Fibroblast of peridontal ligament (primary cell): ENCODE measurements around the gene RABGAP1L.
A peak's percentile ranks its signal among the peaks of the same experiment; 100 is the strongest.

Source experiments
- DNase-seq: peaks from one replicate; pipeline ENCODE4 v3.0.0-alpha.2; 2010; ENCODE audit errors: extremely low read depth

The RABGAP1L gene

GRCh38 chr1:174746024-174746808, 586.9 kb downstream of the RABGAP1L start:
- DNase-seq, result no peak

GRCh38 chr1:174747613-174748012, 588.3 kb downstream of the RABGAP1L start:
- DNase-seq, result no peak

GRCh38 chr1:174748586-174748985, 589.3 kb downstream of the RABGAP1L start:
- DNase-seq, result no peak

- no peak for DNase-seq
Measured at GRCh38 chr1:174753131-174753530, 593.8 kb downstream of the RABGAP1L start.

GRCh38 chr1:174761335-174761734, 602.0 kb downstream of the RABGAP1L start:
- DNase-seq, result no peak

GRCh38 chr1:174761901-174762585, 602.7 kb downstream of the RABGAP1L start:
- no peak for DNase-seq

- peak; percentile 50 for DNase-seq
Measured at GRCh38 chr1:174764191-174764590, 604.9 kb downstream of the RABGAP1L start.

- DNase-seq, result no peak
Measured at GRCh38 chr1:174766727-174767126, 607.4 kb downstream of the RABGAP1L start.

GRCh38 chr1:174768516-174768915, 609.2 kb downstream of the RABGAP1L start:
- DNase-seq, result no peak

GRCh38 chr1:174768949-174769348, 609.6 kb downstream of the RABGAP1L start:
- DNase-seq, result no peak

- DNase-seq, result peak; percentile 80
Measured at GRCh38 chr1:174769961-174770549, 610.7 kb downstream of the RABGAP1L start.

GRCh38 chr1:174775621-174776020, 616.3 kb downstream of the RABGAP1L start:
- no peak for DNase-seq

- DNase-seq, result no peak
Measured at GRCh38 chr1:174777262-174777661, 617.9 kb downstream of the RABGAP1L start.

GRCh38 chr1:174785510-174785909, 626.2 kb downstream of the RABGAP1L start:
- peak; percentile 60 for DNase-seq

- DNase-seq, result no peak
Measured at GRCh38 chr1:174786358-174786757, 627.0 kb downstream of the RABGAP1L start.

GRCh38 chr1:174786760-174787159, 627.4 kb downstream of the RABGAP1L start:
- DNase-seq, result no peak

- peak; percentile 91 for DNase-seq
Measured at GRCh38 chr1:174788981-174789380, 629.7 kb downstream of the RABGAP1L start.

- peak; percentile 87 for DNase-seq
Measured at GRCh38 chr1:174789399-174789798, 630.1 kb downstream of the RABGAP1L start.

- no peak for DNase-seq
Measured at GRCh38 chr1:174791863-174792262, 632.5 kb downstream of the RABGAP1L start.

- DNase-seq, result no peak
Measured at GRCh38 chr1:174794861-174795260, 635.5 kb downstream of the RABGAP1L start.

GRCh38 chr1:174795806-174796205, 636.5 kb downstream of the RABGAP1L start:
- DNase-seq, result no peak

- no peak for DNase-seq
Measured at GRCh38 chr1:174797398-174797797, 638.1 kb downstream of the RABGAP1L start.

GRCh38 chr1:174799136-174799479, 639.8 kb downstream of the RABGAP1L start:
- no peak for DNase-seq
